GM21367 (cell line): ENCODE results near the gene SS18L1.

Experiments
- ATAC-seq: cut with Tn5 transposase; IDR thresholded peaks from one replicate; pipeline ENCODE4 v1.9.1; 2021; ENCODE audit not compliant: unreplicated experiment

Gene SS18L1

DNA sequence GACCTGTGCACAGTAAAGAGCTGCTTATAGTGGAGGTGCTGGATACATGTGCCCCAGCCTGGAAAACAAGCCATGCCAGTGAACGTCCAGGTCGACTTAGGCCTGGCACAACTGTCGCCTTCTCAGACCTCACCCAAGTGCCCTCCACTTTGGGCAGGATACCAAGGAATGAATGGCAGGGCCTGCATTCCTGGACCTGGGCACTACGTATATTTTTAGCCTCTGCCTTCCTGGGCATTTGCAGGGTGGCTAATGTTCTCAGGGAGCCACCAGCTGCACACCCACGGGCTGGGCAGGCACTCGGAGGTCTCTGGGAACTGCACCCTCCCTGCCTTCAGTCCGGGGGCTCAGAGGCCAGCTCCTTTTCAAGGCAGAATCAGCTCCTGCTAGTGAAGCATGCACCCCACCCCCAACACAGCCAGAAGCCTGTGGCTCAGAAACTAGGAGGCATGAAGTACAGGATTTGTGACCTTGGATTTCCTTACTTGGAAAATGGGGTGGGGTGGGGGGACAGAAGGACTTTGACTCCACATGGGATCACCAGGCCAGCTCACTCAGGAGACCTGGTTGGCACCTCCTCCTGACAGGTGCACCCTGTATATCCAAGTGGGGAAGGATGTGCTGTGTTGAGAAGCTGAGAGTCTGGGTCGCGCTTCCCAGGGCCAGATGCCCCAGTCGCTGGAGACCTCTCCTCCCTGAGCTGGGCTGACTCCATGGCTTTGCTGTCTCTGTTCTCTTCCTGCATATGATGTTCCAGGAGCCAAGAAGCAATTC is 23.8 kb upstream of the SS18L1 start:
- ATAC-seq, result no peak

DNA sequence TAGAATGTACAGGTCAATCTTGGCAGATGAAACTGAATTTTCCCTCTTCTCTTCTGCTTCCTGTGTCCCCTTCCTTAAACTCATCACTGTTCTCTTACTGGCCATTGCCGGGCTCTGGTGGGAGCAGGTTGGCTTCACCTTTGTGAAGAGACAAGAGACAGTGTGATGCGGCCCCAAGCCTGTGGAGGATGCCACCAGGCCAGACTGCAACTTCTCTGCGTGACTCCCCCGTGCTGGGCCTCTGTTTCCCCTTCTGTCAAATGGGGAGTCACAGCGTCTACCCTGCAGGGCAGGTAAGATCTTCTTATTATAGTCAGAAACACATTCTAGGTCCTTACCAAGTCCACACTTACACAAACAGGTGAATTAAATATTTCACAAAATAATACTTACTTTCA is 23.2 kb upstream of the SS18L1 start:
- no peak for ATAC-seq

DNA sequence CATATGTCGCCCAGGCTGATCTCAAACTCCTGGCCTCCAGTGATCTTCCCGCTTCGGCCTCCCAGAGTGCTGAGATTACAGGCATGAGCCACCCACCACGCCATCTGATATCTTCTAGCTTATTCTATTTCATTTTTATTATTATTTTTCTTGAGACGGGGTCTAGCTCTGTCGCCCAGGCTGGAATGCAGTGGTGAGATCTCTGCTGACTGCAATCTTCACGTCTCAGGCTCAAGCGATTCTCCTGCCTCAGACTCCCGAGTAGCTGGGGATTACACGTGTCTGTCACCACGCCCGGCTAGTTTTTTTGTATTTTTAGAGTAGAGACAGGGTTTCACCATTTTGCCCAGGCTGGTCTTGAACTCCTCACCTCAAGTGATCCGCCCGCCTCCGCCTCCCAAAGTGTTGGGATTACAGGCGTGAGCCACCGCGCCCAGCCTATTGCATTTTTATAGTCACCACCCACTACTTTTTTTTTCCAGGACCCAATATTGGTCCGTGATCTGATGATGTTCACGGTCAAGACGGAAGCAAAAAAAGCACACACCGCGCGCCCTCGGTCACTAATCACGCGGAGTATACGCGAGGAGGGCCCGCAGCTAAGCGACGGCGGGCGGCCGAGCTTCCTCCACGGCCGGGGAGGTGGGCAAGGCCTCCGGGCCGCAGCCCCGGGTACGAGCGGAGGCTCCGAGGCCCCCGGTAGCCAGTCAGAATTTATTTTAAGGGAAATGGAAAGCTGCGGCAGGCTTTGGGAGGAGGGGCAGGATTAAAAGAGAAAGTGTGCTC is 22.4 kb upstream of the SS18L1 start:
- peak; percentile 7 for ATAC-seq

DNA sequence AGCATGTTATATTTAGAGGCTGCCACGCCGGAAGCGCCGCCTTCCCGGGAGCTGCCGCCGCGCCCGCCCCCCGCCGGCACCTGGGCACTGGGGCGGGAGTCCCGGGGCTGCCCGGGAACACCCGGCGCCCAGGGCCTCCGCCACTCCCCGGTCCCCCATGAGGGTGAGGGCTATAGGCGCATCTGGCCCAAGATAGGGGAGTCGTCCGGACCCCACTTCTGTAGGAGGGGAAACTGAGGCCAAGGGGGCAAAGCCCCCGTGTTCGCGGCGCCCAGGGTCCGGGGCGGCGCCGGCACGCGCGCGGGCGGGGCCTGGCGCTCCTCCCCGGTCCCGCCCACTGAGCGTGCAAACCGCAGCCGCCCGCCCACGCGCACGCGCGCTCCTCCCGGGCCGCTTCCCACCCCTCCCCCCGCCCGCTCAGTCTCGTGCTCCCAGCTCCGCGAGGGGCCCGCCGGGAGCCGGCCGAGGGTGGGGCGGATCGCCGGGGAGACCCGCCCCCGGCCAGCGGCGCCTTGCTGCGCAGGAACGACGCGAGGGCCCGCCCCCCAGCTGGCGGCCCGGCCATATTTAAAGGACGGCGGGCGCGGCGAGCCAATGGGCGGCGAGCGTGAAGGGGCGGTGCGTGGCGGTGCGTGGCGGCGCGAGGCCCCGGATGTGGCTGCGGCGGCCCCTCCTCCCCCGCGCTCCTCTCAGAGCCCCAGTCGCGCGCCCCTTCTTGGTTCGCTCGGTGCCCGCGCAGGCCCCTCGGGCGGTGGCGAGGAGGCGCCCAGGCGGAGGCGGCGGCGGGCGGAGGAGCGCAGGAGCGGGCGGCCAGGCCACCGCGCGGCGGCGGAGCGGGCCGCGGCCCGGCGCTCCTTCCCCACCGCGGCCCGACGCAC is 21.6 kb upstream of the SS18L1 start, which contains the start of gene LSM14B:
LSM14B (plus strand) TSS at position 700 of the 878 bp plus-strand sequence. CDS start 192 bp downstream, outside the sequence.
- peak; percentile 64 for ATAC-seq

DNA sequence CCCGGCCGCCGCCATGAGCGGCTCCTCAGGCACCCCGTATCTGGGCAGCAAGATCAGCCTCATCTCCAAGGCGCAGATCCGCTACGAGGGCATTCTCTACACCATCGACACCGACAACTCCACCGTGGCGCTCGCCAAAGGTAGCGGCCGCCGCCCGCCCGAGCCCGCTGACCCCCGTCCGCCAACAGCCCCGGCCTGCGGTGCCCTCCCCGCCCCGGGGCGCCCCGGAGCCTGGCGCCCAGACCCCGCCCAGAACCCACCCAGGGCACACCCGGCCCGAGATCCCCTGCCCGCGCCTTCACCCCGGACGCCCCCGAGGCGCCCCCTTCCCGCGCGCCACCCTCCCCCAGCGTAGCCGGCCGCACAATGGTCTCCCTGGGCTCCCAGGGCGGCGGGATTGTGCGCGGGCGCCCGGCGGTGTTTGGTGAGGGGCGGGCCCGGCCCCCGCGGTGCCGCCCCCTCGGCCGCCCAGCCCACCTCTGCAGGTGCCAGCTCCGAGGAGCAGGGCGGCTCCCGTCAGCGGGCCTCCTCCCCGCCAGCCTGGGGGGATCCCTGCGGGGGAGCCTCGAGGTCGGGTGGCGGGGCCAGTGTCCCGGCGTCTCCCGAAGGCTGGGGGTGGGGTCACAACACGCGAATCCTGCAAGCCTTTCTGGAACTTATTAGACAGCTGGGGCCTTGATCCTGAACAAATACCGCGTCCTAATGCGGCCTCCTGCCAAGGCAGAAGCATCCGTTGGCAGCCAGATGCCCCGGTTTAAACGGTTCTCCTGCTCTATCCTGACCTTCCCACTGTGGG is 20.7 kb upstream of the SS18L1 start:
- ATAC-seq, result peak; percentile 3

DNA sequence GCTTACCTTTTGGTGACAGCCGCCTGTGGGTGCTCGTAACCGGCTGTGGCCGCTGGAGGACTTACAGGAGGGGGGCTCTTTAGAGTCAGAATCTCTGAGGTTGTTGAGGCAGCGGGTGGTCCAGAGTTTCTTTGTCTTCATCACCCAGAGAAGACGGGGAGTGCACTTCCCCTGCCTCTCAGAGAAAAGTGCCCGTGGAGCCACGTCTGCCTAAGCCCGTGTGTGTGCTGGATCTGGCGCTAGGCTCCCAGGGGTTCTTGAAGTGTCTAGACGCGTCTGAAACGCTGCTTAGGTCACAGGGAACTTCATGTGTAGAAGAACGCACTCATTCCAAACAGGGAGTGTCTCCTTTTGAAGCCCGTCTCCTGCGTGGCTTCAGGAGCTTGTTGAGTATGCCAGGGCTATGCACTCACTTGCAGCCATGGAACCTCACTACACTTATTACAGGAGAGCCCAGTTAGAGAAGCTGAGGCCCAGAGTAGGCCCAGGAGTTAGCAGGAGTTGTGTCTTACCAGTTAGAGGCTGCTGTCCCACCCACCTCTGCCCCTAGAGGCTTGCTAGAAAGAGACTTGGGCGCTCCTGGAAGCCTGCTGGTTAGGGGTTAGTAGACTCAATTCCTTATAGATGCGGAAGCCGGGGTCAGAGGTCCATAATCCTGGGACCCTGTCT is 20.0 kb upstream of the SS18L1 start:
- no peak for ATAC-seq

DNA sequence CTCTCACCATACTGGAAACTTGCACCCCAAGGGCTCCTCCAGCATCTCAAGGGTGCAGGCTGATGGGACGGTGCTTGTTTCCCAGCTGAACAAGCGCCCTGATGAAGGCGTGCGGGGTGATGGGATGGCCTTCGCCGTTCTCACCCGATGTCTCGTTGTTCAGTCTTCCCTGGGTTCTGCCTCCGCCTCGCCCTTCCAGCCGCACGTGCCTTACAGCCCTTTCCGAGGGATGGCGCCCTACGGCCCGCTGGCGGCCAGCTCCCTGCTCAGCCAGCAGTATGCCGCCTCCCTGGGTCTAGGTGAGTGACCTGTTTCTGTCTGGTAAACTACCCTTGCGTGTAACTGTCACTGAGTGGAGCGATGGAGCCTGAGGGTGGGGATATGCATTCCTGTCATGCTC is 17.4 kb upstream of the SS18L1 start:
- ATAC-seq, result no peak

DNA sequence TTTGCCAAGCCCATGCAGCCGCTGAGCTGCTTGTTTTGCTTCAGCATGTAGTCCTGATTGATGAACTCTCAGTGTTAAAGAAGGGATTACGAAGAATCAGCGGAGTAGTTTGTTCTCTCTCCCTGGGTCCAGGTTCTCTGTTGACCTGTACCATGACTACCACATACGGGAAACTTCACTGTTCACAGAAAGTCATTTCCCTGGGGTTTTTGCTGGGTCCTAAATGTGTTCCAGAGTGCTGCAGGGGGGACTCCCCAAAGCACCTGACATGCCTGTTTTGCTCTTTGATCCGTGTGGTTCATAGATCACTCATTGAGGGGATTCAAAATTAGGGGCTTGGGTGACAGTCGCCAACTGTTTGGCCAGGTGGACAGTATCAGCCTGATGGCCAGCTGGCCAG is 15.8 kb upstream of the SS18L1 start:
- no peak for ATAC-seq

DNA sequence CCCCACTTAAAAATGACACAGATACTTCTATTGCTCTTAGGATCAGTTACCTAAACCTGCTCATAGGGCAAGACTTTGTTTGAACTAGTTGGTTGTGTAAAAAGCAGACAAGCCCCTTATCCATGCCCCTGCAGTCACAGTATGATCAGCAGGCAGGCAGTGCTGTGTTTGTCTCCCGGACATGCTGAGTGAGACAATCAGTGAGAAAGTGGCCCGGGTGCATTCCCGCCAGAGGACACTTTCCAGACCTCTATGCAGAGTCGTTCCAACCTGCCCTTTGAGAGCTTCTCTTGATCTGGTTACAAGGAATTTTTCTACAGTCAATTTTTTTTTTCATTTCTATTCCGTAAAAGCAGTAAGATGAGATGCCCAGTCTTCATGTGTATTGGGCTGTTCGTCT is 15.1 kb upstream of the SS18L1 start:
- no peak for ATAC-seq

DNA sequence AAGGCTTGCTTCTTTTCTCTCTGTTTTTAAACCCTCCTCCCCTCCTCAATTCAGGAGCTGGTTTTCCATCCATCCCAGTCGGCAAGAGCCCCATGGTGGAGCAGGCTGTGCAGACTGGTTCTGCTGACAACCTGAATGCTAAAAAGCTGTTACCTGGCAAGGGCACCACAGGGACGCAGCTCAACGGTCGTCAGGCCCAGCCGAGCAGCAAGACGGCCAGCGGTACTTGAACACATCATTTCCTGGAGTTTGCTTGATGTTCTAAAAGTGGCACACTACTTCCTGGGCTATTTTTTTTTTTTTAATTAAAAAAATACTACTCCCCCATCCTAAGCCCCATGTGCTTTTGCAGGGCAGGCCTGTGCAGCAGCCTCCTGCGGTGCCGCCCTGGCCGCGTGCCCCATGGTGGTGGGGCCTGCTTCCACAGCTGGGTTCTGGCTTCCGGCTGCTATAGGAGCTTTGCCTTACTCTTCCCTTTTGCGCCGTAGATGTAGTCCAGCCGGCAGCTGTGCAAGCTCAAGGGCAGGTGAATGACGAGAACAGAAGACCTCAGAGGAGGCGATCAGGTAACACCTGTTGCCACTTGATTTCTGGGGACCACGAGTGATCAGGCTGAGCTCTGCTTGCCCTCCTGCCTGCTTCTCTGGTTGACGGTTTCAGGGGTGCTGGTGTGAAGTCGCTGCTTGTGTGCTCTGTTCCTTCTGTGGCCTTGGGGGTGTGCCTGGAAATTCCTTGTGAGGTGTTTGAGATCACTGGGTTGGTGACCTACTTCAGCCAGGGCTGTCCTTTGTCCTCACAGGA is 13.6 kb upstream of the SS18L1 start:
- no peak for ATAC-seq

DNA sequence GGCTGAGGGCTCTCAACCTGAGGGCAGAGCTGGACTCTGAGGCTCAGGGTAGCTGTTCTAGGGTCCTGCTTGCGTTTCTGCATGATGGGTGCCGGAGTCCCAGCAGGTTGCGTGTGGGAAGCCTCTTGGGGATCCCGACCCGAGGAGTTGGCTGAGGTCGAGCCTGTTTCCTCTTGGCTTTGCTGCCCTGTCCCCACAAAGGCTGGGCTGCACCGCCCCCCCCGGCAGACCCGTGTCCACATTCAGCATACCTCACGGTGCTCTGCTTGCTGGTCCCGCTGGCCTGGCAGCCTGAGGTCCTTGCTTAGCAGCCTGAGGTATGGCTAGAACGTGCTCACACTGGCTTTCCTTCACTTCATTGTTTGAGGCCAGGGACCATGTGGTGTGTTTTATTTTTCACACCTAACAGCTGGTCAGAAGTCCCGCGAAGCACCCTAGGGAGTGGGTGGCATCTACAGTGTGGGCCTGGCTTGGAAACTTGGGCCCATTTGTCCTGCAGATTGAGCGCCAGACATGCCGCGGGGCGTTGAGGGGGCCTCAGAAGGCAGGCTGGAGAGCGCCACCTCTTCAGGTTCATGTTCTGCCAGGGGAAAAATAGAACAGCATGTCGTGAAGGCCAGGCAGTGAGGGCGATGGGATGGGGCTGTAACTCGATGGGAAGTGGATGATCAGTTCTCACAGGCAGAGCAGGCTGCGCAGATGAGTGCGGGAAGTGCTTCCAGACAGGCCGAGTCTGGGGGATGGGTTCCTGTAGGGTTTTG is 11.8 kb upstream of the SS18L1 start:
- ATAC-seq, result no peak

DNA sequence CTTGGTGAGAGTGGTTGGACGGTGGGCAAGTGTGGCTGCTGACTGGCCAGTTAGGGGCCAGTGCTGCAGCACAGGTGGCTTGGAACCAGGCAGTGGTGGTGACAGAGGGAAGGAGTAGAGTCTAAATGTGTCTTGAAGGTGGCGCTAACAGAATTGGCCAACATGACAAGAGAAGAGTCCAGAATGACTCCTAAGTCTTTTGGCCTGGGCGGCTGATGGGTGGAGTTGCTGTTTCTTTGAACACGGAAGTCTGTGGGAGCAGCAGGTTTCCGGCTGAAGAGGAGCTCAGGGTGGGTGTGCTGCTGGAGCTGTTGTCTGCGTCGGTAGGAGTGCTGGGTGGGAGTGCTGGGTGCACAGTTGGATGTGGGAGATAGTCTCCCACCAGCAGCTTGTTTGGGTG is 11.1 kb upstream of the SS18L1 start:
- no peak for ATAC-seq

DNA sequence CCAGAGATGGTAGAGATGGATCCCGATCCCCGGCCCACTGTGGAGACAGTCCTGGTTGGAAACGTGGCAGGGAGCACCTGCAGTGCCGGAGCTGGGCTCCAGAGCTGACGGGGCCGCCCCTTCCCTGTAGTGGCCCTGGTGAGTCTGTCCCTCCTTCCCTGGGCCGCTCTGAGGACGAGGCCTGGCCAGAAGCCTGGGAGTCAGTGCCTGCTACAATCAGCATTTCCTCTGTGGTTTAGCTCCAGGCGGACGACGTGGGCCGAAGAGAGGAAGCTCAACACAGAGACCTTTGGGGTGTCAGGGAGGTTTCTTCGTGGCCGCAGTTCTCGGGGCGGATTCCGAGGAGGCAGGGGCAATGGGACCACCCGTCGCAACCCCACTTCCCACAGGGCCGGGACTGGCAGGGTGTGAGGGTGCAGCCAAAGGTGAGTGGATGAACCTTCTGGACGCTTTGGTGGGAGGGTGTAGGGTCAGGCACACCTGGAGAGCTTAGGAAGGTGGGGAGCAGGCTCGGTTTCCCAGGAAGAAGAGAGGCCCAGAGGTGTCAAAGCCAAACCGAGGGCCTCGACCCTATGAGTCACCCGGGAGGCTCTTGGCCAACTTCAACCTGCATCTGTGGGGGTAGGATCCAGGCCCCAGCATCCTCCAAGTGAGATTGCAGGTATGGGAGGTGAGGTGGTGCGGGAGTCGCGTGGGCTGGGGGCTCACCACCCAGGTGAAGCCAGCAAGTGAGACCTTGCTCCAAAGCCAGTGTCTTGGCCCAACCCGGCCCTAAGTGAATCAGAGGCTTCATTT is 10.3 kb upstream of the SS18L1 start:
- ATAC-seq, result no peak

DNA sequence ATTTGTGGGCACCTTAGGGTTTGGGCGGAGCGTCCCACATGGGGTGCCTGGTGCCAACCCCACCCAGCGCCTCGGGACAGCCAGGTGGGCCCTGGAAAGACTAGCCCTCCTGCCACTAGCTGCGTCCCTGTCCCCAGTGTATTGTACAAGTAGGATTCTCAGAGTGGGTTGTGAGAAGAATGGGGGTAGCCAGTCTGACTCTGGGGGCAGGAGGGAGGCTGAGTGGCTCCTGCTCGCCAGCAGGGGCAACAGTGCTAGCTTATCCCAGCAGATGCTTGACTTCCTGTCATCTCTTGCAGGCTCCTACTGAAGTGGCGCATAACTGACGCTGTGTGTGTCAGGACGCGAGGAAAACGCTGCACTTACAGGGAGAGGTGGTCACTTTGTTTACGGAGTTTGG is 9.7 kb upstream of the SS18L1 start:
- no peak for ATAC-seq

DNA sequence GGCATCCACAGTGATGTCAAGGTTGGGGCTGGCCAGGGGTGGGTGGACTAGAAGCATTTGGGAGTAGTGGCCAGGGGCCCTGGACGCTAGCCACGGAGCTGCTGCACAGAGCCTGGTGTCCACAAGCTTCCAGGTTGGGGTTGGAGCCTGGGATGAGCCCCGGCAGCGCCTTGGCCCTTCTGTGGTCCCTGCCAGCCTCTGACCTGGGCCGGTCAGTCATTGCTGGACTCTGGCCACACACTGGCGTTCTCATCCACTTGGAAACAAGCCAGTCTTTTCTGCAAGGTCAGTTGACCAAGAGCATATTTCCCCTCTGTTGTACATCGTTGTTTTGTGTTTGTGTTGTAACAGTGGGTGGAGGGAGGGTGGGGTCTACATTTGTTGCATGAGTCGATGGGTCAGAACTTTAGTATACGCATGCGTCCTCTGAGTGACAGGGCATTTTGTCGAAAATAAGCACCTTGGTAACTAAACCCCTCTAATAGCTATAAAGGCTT is 8.8 kb upstream of the SS18L1 start:
- no peak for ATAC-seq

DNA sequence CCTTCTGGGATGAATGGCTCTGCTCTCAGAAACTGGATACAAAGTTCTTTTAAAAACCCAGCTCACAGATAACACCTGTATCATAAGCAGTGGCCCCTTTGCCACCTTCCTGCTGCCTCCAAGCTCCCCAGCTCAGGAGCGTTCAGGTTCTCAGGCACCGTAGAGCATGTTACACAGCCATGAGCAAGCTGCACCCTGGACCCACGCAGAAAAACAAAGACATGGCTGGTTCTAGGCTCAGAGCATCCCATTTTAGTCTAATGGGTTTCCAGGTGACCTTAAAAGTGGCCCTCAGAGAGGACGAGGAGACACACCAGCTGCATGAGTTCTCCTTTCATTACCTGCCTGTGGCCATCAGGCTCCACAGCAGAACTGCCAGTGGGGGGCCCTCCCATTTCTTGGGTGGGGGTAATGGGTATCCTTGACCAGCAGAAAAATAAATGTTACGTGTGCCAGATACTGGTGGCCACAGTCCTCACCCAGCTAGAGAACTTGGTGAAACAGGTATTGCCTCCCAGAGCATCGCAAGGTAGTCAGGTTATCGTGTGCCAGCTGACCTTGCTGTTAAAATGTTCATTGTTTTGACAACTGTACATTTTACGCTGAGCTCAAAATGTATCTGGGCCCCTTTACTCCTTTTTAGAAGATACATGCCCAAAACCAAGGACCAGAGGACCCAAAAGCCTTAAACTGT is 7.8 kb upstream of the SS18L1 start:
- ATAC-seq, result no peak
